Chondrocyte (in vitro differentiated cells): ENCODE data around the gene KCNF1. TPM values are rescaled to one million over a fixed set of nuclear protein-coding genes. Genes with fewer than 3 reads are reported as not detected.

Experiments
- DNase-seq: peaks from one replicate; pipeline ENCODE4 v3.0.0; 2021; ENCODE audit warnings: mixed read lengths, low spot score
- H3K27ac Mint-ChIP-seq: one replicate; pipeline ENCODE4 v1.8.0; 2021; ENCODE audit warnings: mild to moderate bottlenecking, moderate library complexity, mixed read lengths; ENCODE audit not compliant: unreplicated experiment
- H3K27me3 Mint-ChIP-seq: 2 replicates; pipeline ENCODE4 v1.8.0; 2021; ENCODE audit warnings: low read depth, mixed read lengths
- H3K36me3 Mint-ChIP-seq: 2 replicates; pipeline ENCODE4 v1.8.0; 2021; ENCODE audit warnings: low read depth, mixed read lengths
- H3K4me1 Mint-ChIP-seq: 2 replicates; pipeline ENCODE4 v1.8.0; 2021; ENCODE audit warnings: low read depth, mild to moderate bottlenecking, mixed read lengths
- H3K4me3 Mint-ChIP-seq: one replicate; pipeline ENCODE4 v1.8.0; 2021; ENCODE audit warnings: mild to moderate bottlenecking, moderate library complexity, mixed read lengths; ENCODE audit not compliant: unreplicated experiment
- H3K9me3 Mint-ChIP-seq: 2 replicates; pipeline ENCODE4 v1.8.0; 2021; ENCODE audit warnings: low read depth, mixed read lengths
- CTCF ChIP-seq: fragments of 200-600 bp; sonication (generic); IDR thresholded peaks from 2 replicates; pipeline ENCODE4 v1.5.0; 2021; ENCODE audit warnings: antibody characterized with exemption, mild to moderate bottlenecking, moderate library complexity
- total RNA-seq: library from RNA; stranded (reverse); gene quantifications from 3 replicates; pipeline ENCODE4 v1.2.1, GENCODE V29; 2021

KCNF1 gene
- total RNA-seq, 1 donor from 2014 or later = not detected

GRCh38 chr2:10877651-10878111, 34.1 kb upstream of the KCNF1 start:
- DNase-seq = no peak
- TF ChIP-seq CTCF = no peak
- Mint-ChIP-seq H3K4me3 (no peak overlapping the region), H3K36me3 (no peaks in the 10 kb centered on the region), H3K4me1 (no peaks in the 10 kb centered on the region), H3K9me3 (peaks cover 2% of the 10 kb centered on the region), H3K27me3 (no peaks in the 10 kb centered on the region), H3K27ac (no peak overlapping the region)

GRCh38 chr2:10878268-10878915, 33.3 kb upstream of the KCNF1 start:
- Mint-ChIP-seq H3K4me1 (no peaks in the 10 kb centered on the region), H3K9me3 (no peaks in the 10 kb centered on the region), H3K27ac (no peak overlapping the region), H3K27me3 (no peaks in the 10 kb centered on the region), H3K4me3 (no peak overlapping the region), H3K36me3 (no peaks in the 10 kb centered on the region)
- DNase-seq = no peak
- no peak for TF ChIP-seq CTCF

- H3K4me3 Mint-ChIP-seq = no peak overlapping the region
- no peak for DNase-seq
- H3K27me3 Mint-ChIP-seq = no peaks in the 10 kb centered on the region
- no peaks in the 10 kb centered on the region for H3K9me3 Mint-ChIP-seq
- H3K36me3 Mint-ChIP-seq = no peaks in the 10 kb centered on the region
- no peak overlapping the region for H3K27ac Mint-ChIP-seq
- H3K4me1 Mint-ChIP-seq = peaks cover 3% of the 10 kb centered on the region
- no peak for TF ChIP-seq CTCF
These were observed 32.6 kb upstream of the KCNF1 start for GRCh38 chr2:10879159-10879558.

- Mint-ChIP-seq H3K27ac (no peak overlapping the region), H3K4me3 (no peak overlapping the region), H3K27me3 (no peaks in the 10 kb centered on the region), H3K9me3 (no peaks in the 10 kb centered on the region), H3K36me3 (no peaks in the 10 kb centered on the region), H3K4me1 (peaks cover 11% of the 10 kb centered on the region)
- no peak for DNase-seq
- TF ChIP-seq CTCF = peak; percentile 21
These were observed 31.8 kb upstream of the KCNF1 start for GRCh38 chr2:10879624-10880585.

- no peak for DNase-seq
- TF ChIP-seq CTCF = no peak
- Mint-ChIP-seq H3K9me3 (no peaks in the 10 kb centered on the region), H3K27ac (no peak overlapping the region), H3K36me3 (no peaks in the 10 kb centered on the region), H3K4me1 (peaks cover 15% of the 10 kb centered on the region), H3K27me3 (no peaks in the 10 kb centered on the region), H3K4me3 (no peak overlapping the region)
These were observed 31.0 kb upstream of the KCNF1 start for GRCh38 chr2:10880586-10881321.
